Measurements from ENCODE around the gene HTRA3.
A peak's percentile ranks its signal among the peaks of the same experiment; 100 is the strongest.

The HTRA3 gene

DNA sequence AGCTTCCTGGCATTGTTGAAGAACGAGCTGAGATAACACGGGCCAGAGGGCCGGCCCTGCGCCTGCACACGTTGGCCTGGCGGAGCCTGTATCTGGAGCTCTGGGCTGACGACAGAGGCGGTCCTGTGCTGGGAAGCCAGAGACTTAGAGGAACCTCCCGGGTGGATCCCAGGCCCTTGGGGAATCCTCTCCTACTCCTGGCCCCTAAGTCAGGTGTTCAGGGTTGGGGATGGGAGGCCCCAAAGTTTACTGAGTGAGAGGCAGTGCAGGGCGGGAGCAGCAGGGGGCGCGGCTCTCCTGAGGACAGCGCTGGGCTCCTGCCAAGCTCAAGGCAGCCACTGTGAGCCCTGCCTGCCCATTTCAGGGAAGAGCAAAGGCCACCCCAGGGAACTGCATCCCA is 2.5 kb upstream of the HTRA3 start:
- no peak for DNase-seq (ENCODE audit: low spot score)

DNA sequence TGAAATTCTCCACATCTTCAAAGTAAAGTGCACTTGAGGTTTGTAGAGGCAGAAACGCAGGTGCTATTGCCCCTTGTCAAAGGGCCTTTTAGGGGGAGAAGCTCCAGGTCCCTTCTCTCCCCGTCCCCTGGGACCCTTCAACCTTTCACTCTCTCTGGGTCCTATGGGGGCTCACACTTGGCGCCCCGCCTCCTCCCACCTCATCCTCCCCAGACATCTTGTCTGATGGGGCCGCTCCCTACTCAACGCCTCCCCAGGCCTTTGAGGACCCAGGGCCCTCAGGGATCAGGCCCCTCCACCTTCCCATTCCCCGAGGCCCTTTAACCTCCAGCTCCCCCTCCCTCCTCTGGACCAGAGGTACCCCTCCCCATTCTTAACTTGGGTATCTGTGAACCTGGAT is 1.3 kb upstream of the HTRA3 start:
- DNase-seq (ENCODE audit: low spot score): no peak

DNA sequence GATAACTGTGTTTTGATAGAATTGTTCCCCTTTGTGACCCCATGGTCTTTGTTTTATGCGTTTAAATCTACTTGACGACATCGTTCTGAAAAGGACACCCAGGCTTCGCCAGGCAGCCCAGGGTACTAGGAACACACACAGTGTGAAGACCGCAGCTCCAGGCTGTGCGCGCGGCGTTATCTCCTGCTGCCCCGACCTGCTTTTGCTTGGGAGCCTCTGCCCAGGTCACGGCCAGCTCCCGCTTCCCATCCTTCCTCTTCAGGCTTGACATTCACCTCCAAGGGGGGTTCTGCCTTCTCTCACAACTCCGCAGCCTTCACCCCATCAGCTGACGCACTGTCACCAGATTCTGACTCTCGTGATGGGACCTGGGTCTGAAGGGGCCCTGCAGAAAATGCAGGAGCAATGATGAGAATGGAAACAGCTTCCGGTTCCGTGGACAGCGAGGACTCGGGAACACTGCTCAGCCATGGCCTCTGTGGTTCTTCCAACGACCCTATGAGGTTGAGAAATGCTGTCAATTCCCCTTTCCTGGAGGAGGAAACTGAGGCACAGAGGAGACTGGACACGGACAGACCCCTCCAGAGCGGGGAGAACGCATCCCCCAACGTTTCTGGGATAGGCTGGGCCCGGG is 536 bp upstream of the HTRA3 start:
- DNase-seq (ENCODE audit: low spot score): no peak

DNA sequence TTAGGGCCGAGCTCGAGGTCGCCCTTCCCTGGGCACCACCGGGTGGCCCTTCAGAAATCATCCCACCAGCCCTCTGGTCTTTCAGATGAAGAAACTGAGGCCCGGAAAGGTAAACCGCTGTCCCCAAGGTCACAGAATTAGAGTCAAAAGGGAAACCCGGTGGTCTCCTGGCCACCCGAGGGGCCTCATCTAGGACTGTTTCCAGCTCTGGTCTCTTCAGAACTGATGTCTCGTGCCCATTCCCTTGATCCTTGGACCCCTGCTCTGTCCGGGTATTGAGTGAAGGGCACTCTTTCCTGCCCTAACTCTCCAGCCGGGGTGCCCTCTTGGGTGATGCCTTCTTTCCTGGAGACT is 841 bp downstream of the HTRA3 start:
- DNase-seq (ENCODE audit: low spot score): no peak

DNA sequence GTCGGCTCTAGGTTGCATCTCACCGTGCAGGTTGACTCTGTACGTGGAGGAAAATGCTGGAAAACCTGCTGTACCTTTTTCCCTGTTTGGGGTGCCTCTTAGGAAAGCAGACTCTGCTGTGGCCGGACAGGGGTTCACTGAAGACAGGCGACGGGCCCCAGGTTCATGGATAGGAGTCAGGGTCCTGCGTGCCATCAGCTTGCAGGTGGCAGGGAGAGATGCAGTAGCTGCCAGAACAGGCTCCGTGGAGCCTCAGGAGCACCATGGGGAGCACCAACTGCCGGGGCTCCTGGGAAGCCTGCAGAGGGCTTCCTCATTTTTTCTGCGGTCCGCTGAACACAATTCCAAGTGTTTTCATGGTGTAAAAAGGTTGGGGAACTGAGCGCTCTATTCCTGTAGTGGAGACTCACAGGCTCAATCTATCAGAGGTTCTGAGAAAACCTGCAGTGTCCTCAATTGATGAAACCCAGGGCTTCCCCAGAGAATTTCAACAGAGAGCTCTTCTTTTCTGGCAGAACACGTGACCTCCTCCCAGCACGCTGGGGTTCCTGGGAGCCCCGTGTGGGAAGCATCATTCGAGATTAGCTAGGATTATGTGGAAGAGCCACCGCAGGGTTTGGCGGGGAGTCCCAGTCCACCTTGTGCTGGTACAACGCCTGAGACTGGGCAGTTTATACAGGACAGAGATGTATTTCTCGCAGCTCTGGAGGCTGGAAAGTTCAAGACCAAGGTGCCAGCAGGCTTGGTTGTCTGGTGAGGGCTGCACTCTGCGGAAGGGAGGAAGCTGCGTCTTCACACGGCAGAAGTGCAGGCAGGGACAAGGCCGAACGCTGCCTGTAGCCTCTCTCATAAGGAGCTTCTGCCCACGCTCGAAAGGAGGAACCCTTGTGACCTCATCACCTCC is 1.6 kb downstream of the HTRA3 start:
- no peak for DNase-seq (ENCODE audit: low spot score)

DNA sequence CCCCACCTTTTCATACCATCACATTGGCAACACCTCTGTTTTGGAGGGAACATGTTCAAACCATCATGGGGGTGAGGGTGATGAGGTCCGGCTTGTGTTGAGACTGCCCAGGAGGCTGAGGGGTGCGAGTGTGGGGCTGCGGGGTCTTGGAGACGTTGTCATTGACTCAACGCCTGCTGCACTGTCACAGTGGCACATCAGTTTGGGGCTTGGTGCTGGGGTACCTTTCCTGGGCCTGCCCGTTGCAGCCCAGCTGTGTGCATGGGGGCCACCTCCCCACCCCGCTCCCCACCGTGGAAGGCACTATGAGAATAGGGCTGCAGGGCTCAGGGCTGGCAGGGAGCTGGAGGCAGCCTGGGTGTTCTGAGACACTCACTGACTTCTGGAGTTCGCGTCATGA is 2.3 kb downstream of the HTRA3 start:
- DNase-seq (ENCODE audit: low spot score): no peak

DNA sequence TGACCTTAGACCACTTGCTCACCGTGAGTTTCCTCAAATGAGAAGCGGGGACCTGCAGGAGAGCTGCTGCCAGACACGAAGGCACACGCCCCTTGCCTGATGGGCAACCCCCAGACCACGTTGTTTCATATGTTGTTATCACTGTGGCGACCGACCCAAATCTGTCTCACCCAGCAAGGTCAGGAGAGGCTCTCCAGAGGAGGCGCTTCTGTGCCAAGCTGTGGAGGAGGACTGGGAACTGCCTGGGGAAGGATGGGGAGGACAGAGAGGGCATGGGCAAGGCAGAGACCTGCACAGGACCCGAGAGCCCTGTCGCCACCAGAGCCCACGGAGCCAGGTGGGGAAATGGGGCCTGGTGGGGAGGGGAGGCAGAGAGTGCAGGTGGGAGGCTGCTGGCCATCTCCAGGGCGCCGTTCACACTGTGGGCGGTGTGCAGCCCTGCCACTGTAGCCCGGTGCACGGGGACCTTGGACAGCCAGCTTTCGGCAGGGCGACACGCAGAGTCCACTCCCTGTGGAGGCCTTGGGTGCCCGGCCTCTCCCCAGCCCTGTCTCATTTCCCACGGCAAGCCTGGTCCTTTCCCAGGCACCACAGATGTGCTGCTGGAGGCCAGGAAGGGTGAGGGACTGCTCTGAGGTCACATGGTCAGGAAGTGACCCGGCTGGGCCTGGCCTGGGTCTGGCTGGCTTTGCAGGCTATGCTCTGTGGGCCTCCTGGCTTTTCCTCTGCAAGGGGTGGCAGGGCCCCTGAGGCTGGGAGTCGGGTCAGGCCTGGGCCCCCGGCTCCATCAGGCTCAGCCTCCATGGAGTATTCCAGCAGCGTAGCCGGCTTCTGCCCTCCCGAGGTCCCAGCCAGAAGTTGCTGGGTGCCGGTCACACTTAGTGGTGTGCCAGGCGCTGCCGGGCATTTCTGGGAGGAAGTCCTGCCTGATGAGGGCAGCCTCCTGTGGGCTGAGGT is 3.2 kb downstream of the HTRA3 start:
- DNase-seq (ENCODE audit: low spot score): no peak

DNA sequence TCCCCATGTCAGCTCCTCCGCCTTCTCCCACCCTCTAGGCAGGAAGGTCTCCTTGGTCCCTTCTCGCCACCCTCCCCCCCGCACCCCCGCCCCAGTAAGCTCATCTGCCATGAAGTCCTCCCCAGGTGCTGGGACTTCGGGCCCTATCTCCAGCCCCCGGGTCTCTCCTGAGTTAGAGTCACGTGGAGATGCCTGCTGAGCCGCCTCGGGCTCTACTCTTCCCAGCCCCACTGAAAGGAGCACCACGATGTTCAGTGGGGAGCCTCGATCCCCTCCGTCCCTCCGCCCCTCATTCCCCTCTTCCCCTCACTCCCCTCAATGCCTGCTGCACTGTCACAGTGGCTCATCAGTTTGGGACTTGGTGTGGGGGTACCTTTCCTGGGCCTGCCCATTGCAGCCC is 3.9 kb downstream of the HTRA3 start:
- no peak for DNase-seq (ENCODE audit: low spot score)

DNA sequence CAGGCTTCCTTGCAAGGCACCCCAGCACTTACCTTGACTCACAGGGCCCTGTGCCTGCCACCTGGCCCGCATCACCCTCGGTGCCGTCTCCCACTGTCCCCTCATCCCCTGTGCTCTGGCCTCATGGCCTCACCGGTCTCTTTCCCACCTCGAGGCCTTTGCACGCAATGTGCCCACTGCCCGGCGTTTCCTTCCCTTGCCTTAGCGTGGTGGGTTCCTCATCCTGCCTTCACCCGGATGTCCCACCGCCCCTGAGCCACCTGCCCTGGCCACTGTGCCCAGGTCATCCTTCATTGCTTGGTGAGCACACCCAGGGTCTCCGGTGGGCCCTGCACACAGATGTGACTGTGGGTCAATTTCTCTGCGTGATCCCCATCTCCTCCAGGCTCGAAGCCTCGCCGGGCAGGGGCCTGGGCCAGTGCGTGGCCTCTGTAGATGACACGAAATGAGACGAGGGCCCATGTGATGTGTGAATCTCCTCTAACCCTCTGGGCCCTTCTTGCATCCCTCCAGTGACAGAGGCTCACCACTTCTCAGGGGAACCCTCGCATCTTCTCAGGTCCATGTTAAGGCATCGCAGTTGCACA is 4.6 kb downstream of the HTRA3 start:
- no peak for DNase-seq (ENCODE audit: low spot score)

DNA sequence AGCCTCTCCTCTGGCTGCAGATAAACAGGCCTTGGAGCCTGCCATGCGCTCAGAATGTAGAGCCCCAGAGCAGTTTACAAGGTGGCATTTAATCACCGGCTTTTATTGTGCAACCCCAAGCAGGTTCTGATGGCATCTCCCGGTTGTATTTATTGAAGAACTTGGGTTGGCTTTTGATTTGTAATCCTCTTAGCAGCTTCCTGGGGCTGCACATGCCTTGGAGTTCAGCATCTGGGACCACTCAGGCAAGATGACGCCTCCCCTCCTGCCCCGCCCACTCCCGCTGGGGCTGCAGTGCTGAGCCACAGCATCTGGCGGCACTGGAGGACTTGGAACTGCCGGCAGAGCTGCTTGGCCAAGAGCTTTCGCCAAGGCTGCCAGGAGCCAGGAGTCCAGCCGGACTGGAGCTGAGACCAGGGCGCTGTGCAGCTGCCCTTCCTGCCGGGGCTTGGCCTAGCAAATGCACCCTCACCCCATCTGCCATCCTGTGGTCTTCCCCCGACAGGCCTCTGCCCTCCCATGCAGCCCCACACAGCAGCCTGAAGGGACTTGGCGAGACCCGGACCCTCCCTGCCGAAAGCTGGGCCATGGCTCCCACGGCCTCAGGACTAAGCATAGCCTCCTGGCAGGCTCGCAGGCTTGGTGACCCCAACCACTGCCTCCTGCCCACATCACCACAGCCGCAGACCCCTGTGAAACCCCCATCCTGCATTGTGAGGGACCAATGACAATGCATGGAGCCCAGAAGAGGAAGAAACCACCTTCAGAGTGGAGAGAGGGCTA is 5.4 kb downstream of the HTRA3 start:
- peak; percentile 6 for DNase-seq (ENCODE audit: low spot score)

DNA sequence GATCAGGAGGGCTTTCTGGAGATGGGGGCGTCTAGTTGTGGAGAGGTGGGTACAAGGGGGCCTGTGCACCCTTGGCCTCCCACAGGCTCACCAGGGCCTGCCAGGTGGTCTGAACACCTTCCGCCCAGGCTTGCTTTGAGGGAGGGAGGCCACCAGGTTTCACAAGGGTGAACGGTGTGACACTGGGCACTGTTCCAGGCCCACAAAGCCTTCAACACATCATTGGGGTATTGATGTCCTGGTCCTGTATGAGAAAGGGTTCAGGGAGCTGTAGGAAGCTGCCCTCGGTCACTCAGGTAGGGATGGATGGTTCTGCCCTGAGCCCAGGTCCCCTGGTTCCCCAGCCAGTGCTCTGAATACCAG is 6.0 kb downstream of the HTRA3 start:
- DNase-seq (ENCODE audit: low spot score): no peak

DNA sequence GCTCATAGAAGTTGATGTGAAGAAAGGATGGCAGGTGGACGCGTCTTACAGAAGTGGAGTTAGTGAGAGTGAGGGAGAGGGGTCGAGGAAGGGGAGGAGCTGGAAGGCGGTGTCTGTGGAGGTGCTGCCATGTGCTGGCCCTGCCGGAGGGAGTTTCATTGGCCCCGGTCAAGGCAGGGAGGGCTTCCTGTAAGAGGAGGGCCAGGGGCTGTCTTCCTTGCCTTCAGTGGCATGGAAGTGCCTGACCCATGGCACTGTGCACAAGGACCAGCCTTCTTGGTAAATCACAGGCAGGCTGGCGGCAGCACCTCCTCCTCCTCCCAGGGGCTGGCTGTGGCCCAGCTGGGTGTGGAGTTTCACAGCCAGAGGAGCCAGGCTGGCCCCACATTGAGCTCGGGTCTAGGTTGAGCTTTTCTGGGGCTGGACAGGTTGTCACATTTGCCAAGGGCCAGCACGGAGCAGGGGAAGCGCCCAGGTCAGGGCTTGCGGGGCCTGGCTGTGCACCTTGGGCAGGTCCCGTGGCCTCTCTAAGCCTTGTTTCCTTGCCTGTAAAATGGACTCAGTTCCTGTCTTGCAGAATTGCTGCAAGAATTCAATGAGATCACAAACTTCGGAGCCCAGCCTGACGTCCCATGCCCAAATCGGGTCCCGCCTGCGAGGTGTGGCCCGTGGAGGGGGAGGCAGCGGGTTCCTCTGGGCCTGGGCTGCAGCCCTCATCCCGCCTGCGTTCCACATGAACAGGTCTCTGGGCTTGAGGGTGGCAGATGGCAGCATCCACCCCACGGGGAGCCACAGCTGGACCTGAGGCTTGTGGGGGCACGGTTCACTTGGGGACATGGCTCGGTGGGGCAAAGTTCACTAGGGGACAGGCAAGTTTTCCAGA is 7.0 kb downstream of the HTRA3 start:
- DNase-seq (ENCODE audit: low spot score): no peak

DNA sequence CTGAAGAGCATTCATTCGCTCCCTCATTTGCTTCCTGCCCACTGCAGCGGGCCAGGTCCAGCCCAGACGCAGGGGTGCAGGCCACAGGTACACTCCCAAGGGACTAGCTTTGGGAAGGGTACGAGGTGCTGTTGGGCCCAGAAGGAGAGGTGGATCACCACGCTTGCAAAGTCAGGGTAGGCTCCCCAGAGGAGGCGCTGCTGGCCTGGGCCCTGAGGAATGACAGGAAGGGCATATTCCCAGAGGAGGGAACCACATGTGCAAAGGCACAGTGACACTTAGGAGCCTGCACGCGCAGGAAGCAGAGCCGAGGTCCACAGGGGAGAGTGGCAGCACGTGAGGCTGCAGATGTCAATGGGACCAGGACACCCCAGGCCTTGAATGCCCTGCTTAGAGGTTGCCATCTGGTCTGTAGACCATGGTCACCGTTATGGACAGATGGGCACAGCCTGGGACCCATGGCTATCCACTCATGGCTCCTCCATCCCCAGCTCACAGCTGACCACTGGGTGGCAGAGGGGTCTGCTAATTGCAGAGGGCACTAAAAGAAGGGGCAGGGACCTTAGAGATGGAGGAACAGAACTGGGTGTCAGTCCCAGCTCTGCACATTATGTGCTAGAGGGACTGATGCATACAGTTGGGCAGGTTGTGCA is 7.9 kb downstream of the HTRA3 start:
- DNase-seq (ENCODE audit: low spot score): no peak

DNA sequence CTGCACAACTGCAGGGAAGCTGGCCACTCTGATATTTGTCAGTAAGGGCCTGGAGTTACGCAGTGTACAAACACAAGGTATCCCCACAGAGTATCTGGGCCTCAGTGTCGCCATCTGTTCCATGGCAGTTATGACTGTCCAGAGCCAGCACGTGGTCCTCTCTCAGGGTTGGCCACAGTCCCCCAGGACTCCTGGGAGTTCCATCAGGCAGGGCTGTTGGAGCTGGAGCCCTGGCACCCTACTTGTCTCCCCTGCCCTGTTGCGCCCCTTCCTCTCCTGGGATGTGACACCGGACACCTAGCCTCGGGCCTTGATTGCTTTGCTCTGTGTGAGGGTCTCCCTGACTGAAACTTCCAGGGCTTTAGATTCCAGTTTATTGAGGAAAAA is 8.4 kb downstream of the HTRA3 start:
- no peak for DNase-seq (ENCODE audit: low spot score)

DNA sequence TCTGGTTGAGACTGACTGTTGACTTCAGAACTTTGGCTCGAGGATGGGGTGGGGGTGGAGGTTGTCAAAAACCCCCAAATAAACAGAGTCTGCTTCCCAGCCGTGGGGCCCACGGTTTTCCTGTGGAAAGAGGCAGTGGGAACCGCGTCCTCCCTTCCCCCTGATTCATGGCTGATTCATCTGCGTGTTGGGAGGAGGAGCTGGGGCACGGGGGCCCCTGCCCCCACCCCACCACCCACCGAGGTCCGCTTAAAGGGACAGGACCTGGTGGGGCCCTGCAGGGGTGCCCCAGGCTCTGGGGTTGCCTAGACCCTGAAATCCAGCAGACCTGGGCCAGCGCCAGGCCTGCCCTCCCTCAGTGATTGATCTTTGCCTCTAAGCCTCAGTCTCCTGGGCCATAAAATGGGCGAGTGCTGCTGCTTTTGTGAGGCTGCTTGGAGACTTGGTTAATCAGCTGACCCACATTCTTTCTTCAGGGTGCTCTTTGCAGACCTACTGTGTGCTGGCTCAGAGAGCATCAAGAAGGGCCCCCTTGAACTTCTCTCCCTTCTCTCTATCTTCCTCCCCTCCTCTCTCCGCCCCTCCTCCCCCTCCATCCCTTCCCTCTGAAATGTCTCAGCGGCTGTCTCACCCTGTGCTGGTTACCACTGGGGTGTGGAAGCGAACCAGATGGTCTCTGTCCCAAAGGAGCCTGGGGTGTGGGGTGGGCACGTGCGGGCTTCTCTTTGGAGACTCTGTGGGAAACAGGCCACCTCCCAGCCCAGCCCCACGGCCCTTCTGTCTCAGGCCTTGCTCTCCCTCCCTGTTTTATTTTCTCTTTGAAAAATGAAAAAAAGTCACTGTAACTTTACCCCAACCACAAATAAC is 9.1 kb downstream of the HTRA3 start:
- DNase-seq (ENCODE audit: low spot score): no peak

DNA sequence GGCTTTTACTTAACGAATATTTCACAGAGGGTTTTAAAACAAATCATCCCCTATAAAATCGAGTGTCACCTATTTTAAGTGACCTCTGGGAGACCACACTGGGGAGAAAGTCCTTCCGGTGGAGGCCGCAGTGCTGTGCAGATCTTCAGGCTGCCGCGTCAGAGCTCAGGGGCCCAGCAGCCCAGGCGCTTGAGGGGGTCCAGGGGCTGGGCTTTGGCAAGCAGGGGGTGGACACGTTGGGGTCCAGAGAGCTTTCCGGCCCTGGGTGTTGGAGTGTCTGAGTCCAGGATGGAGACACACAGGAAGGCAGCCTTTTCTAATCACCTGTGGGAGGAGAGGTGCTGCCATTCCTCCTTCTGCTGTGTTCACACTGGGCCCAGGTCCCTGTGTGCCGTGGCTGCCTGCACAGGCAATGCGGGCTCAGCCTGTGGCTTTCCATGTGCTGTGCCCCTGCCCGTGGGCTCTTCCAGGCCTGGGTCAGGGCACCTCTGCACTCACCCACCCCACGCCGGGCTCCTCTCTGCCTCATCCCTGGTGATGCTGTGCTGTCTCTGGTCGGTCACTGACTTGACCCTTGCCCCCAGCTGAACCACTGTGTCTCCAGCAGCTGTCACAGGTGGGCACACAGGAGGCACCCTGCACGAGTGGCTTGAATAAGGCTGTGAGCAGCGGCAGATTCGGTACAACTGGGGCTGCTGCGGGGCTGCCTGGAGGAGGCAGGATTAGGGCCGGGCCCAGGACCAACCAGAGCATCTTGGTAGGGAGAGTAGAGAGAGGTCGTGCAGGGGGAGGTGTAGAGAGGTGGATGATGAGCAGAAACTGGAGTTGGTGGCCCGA is 10.0 kb downstream of the HTRA3 start:
- no peak for DNase-seq (ENCODE audit: low spot score)

DNA sequence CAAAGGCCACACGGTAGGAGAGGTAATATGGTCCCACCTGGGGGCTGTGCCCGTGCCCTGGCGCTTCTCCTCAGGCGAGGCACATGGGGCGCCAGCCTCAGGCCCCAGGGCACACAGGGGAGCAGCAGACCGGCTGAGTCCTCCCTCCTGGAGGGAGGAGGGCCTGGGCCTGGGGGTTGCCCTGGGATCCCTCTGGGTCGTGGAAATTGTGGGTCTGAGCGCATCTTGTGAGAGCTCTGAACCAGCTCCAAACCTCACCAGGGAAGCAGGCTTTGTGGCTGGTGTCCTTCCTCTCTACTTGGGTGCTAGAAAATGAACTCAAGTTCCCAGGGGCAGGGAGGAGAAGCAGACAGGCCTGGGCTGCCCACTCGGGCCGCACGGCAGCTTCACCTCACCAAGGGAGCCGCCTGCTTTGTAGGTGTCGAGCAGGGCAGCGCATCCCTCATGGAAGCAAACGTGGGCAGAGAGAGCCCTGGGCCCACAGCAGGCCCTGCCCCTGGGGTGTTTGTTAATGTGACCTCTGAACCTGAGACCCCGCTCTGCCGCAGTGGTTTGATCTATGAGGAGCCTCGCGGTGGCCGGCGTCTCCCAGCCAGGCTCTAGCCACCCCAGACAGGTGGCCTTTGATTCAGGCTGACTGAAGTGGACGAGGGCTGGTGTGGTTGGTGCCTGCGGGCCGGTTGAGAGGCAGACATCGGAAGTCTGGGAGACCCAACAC is 10.8 kb downstream of the HTRA3 start:
- no peak for DNase-seq (ENCODE audit: low spot score)

Data from cerebellar cortex (tissue), 1 donor.